Uterus (tissue), 2 donors: ENCODE results near the gene KRT20.

Source experiments
- POLR2A ChIP-seq, 2 donors: fragments of 450-650 bp; IDR thresholded peaks; one replicate each; pipeline ENCODE4 v1.6.1; 2016; ENCODE audit warnings: antibody characterized with exemption in 2 of 2, mild to moderate bottlenecking in 1 of 2, moderate library complexity in 1 of 2
- TF ChIP-seq, protein P1 (sequence below), 4 experiments: fragments of 200-600 bp in 2 of 4; fragments of 450-650 bp in 2 of 4; sonication (generic) in 2 of 4; IDR thresholded peaks; one replicate each; pipeline ENCODE4 v1.5.1; 2016 to 2019; ENCODE audit warnings: antibody characterized with exemption in 4 of 4, mild to moderate bottlenecking in 2 of 4, moderate library complexity in 1 of 4

DNA sequence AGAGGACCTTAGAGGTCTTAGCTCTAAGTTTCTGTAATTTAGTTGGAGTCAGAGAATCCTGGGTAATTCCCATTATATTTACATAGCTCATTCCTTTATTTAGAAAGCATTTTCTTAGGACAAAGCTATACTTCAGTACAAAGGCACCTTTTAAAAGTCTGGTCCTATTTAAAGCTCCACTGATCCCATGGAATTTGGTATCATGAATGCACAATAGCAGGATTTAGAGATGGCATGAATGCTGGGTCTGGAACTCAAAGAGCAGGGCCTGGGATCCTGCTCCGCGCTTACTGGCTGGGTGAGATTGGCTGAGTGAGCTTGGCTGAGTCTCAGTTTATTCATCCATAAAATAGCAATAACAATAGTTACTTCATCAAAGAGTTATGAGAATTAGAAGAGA is 47.6 kb upstream of the KRT20 start:
- TF ChIP-seq, protein P1, sequence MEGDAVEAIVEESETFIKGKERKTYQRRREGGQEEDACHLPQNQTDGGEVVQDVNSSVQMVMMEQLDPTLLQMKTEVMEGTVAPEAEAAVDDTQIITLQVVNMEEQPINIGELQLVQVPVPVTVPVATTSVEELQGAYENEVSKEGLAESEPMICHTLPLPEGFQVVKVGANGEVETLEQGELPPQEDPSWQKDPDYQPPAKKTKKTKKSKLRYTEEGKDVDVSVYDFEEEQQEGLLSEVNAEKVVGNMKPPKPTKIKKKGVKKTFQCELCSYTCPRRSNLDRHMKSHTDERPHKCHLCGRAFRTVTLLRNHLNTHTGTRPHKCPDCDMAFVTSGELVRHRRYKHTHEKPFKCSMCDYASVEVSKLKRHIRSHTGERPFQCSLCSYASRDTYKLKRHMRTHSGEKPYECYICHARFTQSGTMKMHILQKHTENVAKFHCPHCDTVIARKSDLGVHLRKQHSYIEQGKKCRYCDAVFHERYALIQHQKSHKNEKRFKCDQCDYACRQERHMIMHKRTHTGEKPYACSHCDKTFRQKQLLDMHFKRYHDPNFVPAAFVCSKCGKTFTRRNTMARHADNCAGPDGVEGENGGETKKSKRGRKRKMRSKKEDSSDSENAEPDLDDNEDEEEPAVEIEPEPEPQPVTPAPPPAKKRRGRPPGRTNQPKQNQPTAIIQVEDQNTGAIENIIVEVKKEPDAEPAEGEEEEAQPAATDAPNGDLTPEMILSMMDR (IDR thresholded peaks at IDR 0.05) = no peak
- TF ChIP-seq POLR2A (IDR thresholded peaks at IDR 0.05) = no peak
